A549 (cell line): Measurements from ENCODE around the gene DYRK2. TPM values are rescaled to one million over a fixed set of nuclear protein-coding genes. Genes with fewer than 3 reads are reported as not detected.
"Not testable (repeated sequence)": the region's sequence is repeated elsewhere in the genome, so short reads cannot be mapped to it uniquely, and the experiment has no call there.

Source experiments
- ATAC-seq, 2 experiments: fragments of 200-7000 bp in 1 of 2; fragments of >200 bp in 1 of 2; cut with Nextera tagmentation in 1 of 2; cut with Tn5 transposase in 1 of 2; 3 replicates each; pipeline versions ENCODE4 v1.8.0 to v1.9.1; 2018 to 2020; ENCODE audit warnings: mild to moderate bottlenecking in 1 of 2, moderate library complexity in 1 of 2
- CTCF ChIA-PET: fragments of 300-600 bp; sonication (Branson Sonifier 250); formaldehyde crosslinking; extraction: SDS; loops from one replicate; lab custom pipeline; 2021; ENCODE audit warnings: antibody characterized with exemption, inconsistent platforms; lab: Yijun Ruan, JAX
- POLR2A ChIA-PET: fragments of 350-600 bp; formaldehyde crosslinking; extraction: SDS; loops from one replicate; lab custom pipeline; 2021; ENCODE audit warnings: antibody characterized with exemption, inconsistent platforms; lab: Yijun Ruan, JAX
- DNase-seq, 2 experiments: peaks; one replicate each; pipeline versions ENCODE4 v3.0.0 to v3.0.0-alpha.2; 2011 to 2016; ENCODE audit warnings: low read depth in 1 of 2, low spot score in 1 of 2
- FAIRE-seq: peaks from 2 replicates; lab custom pipeline; 2011; peaks lifted over from hg19 to GRCh38; lab: Jason Lieb, UNC
- H3K27ac ChIP-seq, 2 experiments: fragments of >200 bp; sonication (Bioruptor Twin); formaldehyde crosslinking; 3 replicates each; pipeline ENCODE4 v1.5.1; 2016 to 2017
- H3K4me1 ChIP-seq: fragments of >200 bp; sonication (Bioruptor Twin); formaldehyde crosslinking; 3 replicates; pipeline ENCODE4 v1.6.1; 2016
- H3K4me2 ChIP-seq: fragments of >200 bp; sonication (Bioruptor Twin); formaldehyde crosslinking; 3 replicates; pipeline ENCODE4 v1.6.1; 2016
- H3K4me3 ChIP-seq: fragments of >200 bp; sonication (Bioruptor Twin); formaldehyde crosslinking; 3 replicates; pipeline ENCODE4 v1.5.1; 2016
- H3K9me3 ChIP-seq: fragments of >200 bp; sonication (Bioruptor Twin); formaldehyde crosslinking; 3 replicates; pipeline ENCODE4 v1.6.1; 2016
- CHD4 ChIP-seq: fragments of 200-600 bp; sonication (generic); IDR thresholded peaks from 2 replicates; pipeline ENCODE4 v1.6.1; 2016; ENCODE audit warnings: antibody characterized with exemption, mild to moderate bottlenecking, borderline replicate concordance
- HDAC2 ChIP-seq: fragments of 200-600 bp; sonication (generic); IDR thresholded peaks from 2 replicates; pipeline ENCODE4 v1.6.1; 2016
- HEYL ChIP-seq: fragments of 250-450 bp; sonication (Bioruptor Pico); IDR thresholded peaks from 2 replicates; pipeline ENCODE4 v1.8.0; 2021; ENCODE audit warnings: mild to moderate bottlenecking, moderate library complexity
- RAD21 ChIP-seq, 2 experiments: fragments of >200 bp in 1 of 2; sonication (Bioruptor Twin) in 1 of 2; formaldehyde crosslinking in 1 of 2; IDR thresholded peaks in 1 of 2; conservative IDR thresholded peaks in 1 of 2; 2 replicates in 1 of 2; 3 replicates in 1 of 2; pipeline ENCODE4 v1.6.1; 2012 to 2018; ENCODE audit warnings: inconsistent platforms in 1 of 2
- RNF2 ChIP-seq: fragments of 200-600 bp; sonication (generic); IDR thresholded peaks from 2 replicates; pipeline ENCODE4 v1.6.1; 2016; ENCODE audit warnings: low read depth, mild to moderate bottlenecking, antibody characterized with exemption, moderate library complexity, borderline replicate concordance
- TFCP2L1 ChIP-seq: fragments of 250-450 bp; sonication (Bioruptor Pico); IDR thresholded peaks from 2 replicates; pipeline ENCODE4 v1.5.0; 2021; ENCODE audit warnings: mild to moderate bottlenecking
- USF2 ChIP-seq: fragments of 450-650 bp; IDR thresholded peaks from 2 replicates; pipeline ENCODE4 v1.6.1; 2014; ENCODE audit warnings: antibody characterized with exemption
- ZFP36 ChIP-seq: fragments of 450-650 bp; IDR thresholded peaks from 2 replicates; pipeline ENCODE4 v1.6.1; 2014; ENCODE audit warnings: borderline replicate concordance; ENCODE audit not compliant: partially characterized antibody
- ZSCAN20 ChIP-seq: fragments of 250-450 bp; sonication (Bioruptor Pico); IDR thresholded peaks from 2 replicates; pipeline ENCODE4 v1.8.0; 2022; ENCODE audit warnings: mild to moderate bottlenecking, moderate library complexity
- WGBS: methylation state at CpG from one replicate; pipeline ENCODE4 v1.1.6; 2017; ENCODE audit errors: missing lambda C conversion rate; 5-methylcytosine and 5-hydroxymethylcytosine counted together
- polyA plus RNA-seq, 4 experiments: library from polyadenylated mRNA; depleted of rRNA in 3 of 4; stranded (reverse); fragments of >200 nt; fragmentation: RNase III in 1 of 4; extraction: RNeasy Plus Mini Kit Qiagen cat#74134 plus additional on column Dnase treatment in 1 of 4; gene quantifications; 2 replicates in 3 of 4; 3 replicates in 1 of 4; pipeline ENCODE4 v1.2.3, GENCODE V29; 2011 to 2017
- TF ChIP-seq, protein P1 (sequence below): fragments of 200-600 bp; sonication (generic); IDR thresholded peaks from 2 replicates; pipeline ENCODE4 v1.6.1; 2016; ENCODE audit warnings: antibody characterized with exemption, mild to moderate bottlenecking, moderate library complexity

Gene DYRK2
- polyA plus RNA-seq, 2 of the 4 experiments (the other 2 are of a cell fraction), result 9.1 to 17.2 TPM

- 61% methylated on average over 4 of the region's 4 CpGs for WGBS
- CTCF ChIA-PET, H3K4me3 ChIP-seq, ATAC-seq, H3K4me2 ChIP-seq, DNase-seq, POLR2A ChIA-PET, H3K4me1 ChIP-seq, H3K27ac ChIP-seq, FAIRE-seq: not testable (repeated sequence)
- H3K9me3 ChIP-seq, result peaks cover 12% of the 10 kb centered on the region; the same call in 2 of the 3 replicates
- peak; percentile 50 for TF ChIP-seq ZFP36
These were observed 25.0 kb downstream of the DYRK2 start for GRCh38 chr12:67673509-67673908.

GRCh38 chr12:67674417-67674816 is 25.9 kb downstream of the DYRK2 start:
- Histone ChIP-seq H3K4me2 (no peak overlapping the region), H3K9me3 (peaks cover 12% of the 10 kb centered on the region; the same call in 2 of the 3 replicates), H3K4me3 (no peak overlapping the region), H3K4me1 (peaks cover 11% of the 10 kb centered on the region), H3K27ac (no peak overlapping the region)
- FAIRE-seq (no peak), ATAC-seq (no peak), DNase-seq (no peak)
- TF ChIP-seq CHD4, result no peak
- no peak for TF ChIP-seq USF2
- no peak for TF ChIP-seq TFCP2L1 (CRISPR knock-in tag)
- no peak for TF ChIP-seq RNF2
- POLR2A ChIA-PET, result no interaction called here
- WGBS, result 93% methylated on average over 3 of the region's 3 CpGs
- CTCF ChIA-PET, result no interaction called here

DNA sequence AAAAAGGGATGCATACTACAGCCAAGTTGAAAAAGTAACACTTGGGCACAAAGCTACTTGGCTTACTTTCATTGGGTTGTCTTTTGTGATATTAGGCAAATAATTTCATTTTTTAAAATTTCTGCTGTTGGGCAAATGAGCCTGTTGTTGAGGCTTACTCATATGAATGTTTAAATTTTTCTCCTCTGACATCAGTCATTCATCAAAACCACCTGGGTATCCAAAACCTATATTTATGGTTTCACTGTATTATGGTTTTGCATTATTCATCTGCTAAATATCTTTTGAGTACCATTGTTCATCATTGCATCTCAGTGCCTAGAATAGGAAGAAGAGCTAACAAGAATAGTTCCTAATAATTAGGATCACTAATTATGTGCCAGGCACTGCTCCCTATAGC is 28.1 kb downstream of the DYRK2 start:
- DNase-seq (no peak), ATAC-seq (no peak), FAIRE-seq (no peak)
- CTCF ChIA-PET, result interaction anchor here (0.7 kb wide), 1 partner anchor 34 kb away, joined by 3 read pairs; no protein-coding TSS in a partner anchor
- peaks cover 12% of the 10 kb centered on the region; the same call in 2 of the 3 replicates for H3K9me3 ChIP-seq
- H3K27ac ChIP-seq, result no peak overlapping the region
- no peak overlapping the region for H3K4me3 ChIP-seq
- TF ChIP-seq ZSCAN20 (CRISPR knock-in tag) (no peak), HEYL (CRISPR knock-in tag) (no peak), HDAC2 (no peak)
- POLR2A ChIA-PET, result no interaction called here
- H3K4me1 ChIP-seq, result peaks cover 22% of the 10 kb centered on the region
- H3K4me2 ChIP-seq, result no peak overlapping the region

GRCh38 chr12:67677166-67677565 is 28.6 kb downstream of the DYRK2 start:
- WGBS, result 94% methylated on average over 3 of the region's 3 CpGs
- POLR2A ChIA-PET, result no interaction called here
- TF ChIP-seq RAD21 (conservative IDR thresholded peaks at IDR 0.05 in 1 of 2, IDR thresholded peaks at IDR 0.05 in 1 of 2), result no peak
- TF ChIP-seq, protein P1, sequence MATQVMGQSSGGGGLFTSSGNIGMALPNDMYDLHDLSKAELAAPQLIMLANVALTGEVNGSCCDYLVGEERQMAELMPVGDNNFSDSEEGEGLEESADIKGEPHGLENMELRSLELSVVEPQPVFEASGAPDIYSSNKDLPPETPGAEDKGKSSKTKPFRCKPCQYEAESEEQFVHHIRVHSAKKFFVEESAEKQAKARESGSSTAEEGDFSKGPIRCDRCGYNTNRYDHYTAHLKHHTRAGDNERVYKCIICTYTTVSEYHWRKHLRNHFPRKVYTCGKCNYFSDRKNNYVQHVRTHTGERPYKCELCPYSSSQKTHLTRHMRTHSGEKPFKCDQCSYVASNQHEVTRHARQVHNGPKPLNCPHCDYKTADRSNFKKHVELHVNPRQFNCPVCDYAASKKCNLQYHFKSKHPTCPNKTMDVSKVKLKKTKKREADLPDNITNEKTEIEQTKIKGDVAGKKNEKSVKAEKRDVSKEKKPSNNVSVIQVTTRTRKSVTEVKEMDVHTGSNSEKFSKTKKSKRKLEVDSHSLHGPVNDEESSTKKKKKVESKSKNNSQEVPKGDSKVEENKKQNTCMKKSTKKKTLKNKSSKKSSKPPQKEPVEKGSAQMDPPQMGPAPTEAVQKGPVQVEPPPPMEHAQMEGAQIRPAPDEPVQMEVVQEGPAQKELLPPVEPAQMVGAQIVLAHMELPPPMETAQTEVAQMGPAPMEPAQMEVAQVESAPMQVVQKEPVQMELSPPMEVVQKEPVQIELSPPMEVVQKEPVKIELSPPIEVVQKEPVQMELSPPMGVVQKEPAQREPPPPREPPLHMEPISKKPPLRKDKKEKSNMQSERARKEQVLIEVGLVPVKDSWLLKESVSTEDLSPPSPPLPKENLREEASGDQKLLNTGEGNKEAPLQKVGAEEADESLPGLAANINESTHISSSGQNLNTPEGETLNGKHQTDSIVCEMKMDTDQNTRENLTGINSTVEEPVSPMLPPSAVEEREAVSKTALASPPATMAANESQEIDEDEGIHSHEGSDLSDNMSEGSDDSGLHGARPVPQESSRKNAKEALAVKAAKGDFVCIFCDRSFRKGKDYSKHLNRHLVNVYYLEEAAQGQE, result no peak
- CTCF ChIA-PET, result no interaction called here
- FAIRE-seq (no peak), ATAC-seq (no peak), DNase-seq (no peak)
- peaks cover 12% of the 10 kb centered on the region; the same call in 2 of the 3 replicates for H3K9me3 ChIP-seq
- no peak overlapping the region for H3K4me2 ChIP-seq
- H3K27ac ChIP-seq, result no peak overlapping the region
- H3K4me3 ChIP-seq, result no peak overlapping the region
- peaks cover 25% of the 10 kb centered on the region for H3K4me1 ChIP-seq
